Measurements from ENCODE around the gene PANK4. TPM values are rescaled to one million over a fixed set of nuclear protein-coding genes. Genes with fewer than 3 reads are reported as not detected.

PANK4 gene
- polyA plus RNA-seq, 2 of the 4 experiments (the other 2 are of a cell fraction): 8.1 to 13.8 TPM

- no peak overlapping the region for H3K4me2 ChIP-seq
- no peaks in the 10 kb centered on the region for H3K9me3 ChIP-seq
- ATAC-seq (no peak), DNase-seq (ENCODE audit: low read depth in 1 of 2, low spot score in 1 of 2) (no peak), FAIRE-seq (no peak)
- ChIA-PET CTCF (interaction anchor here (1.1 to 1.9 kb wide), 3 partner anchors 15 to 29 kb away, joined by 4 to 7 read pairs (median 6); no protein-coding TSS in a partner anchor), POLR2A (no interaction called here)
- WGBS (ENCODE audit: missing lambda C conversion rate): 94% methylated on average over 12 of the region's 25 CpGs
- no peak overlapping the region for H3K27ac ChIP-seq
- H3K4me3 ChIP-seq: no peak overlapping the region
- TF ChIP-seq RNF2 (IDR thresholded peaks at IDR 0.05; ENCODE audit: borderline replicate concordance, low read depth) (no peak), MAZ (IDR thresholded peaks at IDR 0.05; ENCODE audit: borderline replicate concordance, low read depth, low read length) (no peak), MAFK (IDR thresholded peaks at IDR 0.05; ENCODE audit: partially characterized antibody) (no peak), BCL3 (IDR thresholded peaks at IDR 0.05) (no peak), FOXS1 (CRISPR knock-in tag; IDR thresholded peaks at IDR 0.05) (no peak), MYC (IDR thresholded peaks at IDR 0.05; ENCODE audit: borderline replicate concordance, low read length) (no peak), ZNF302 (CRISPR knock-in tag; IDR thresholded peaks at IDR 0.05) (no peak), REST (IDR thresholded peaks at IDR 0.05) (no peak), RCOR1 (IDR thresholded peaks at IDR 0.05; ENCODE audit: low read depth, low read length) (no peak), EHMT2 (IDR thresholded peaks at IDR 0.05; ENCODE audit: low read depth) (no peak), NFE2L2 (conservative IDR thresholded peaks at IDR 0.05; ENCODE audit: low read length) (no peak), POLR2A (IDR thresholded peaks at IDR 0.05; ENCODE audit: low read length) (no peak)
- peaks cover 14% of the 10 kb centered on the region for H3K4me1 ChIP-seq
Observed at GRCh38 chr1:2519029-2519685, 7.2 kb downstream of the PANK4 start.

GRCh38 chr1:2518528-2518927, 7.9 kb downstream of the PANK4 start:
- no peak for FAIRE-seq
- CTCF ChIA-PET: interaction anchor here (1.9 kb wide), 1 partner anchor 30 kb away, joined by 6 read pairs; no protein-coding TSS in a partner anchor
- POLR2A ChIA-PET: no interaction called here

More at GRCh38 chr1:2518528-2518927, 7.9 kb downstream of the PANK4 start:
- H3K9me3 ChIP-seq: no peaks in the 10 kb centered on the region
- DNase-seq (ENCODE audit: low read depth in 1 of 2, low spot score in 1 of 2) (no peak), ATAC-seq (no peak)
- no peak overlapping the region for H3K4me3 ChIP-seq
- H3K4me2 ChIP-seq: no peak overlapping the region
- no peak for TF ChIP-seq RARB (CRISPR knock-in tag; IDR thresholded peaks at IDR 0.05)
- TF ChIP-seq CHD4 (IDR thresholded peaks at IDR 0.05; ENCODE audit: borderline replicate concordance): no peak
- no peak for TF ChIP-seq ELK1 (IDR thresholded peaks at IDR 0.05; ENCODE audit: low read depth, low read length)
- no peak for TF ChIP-seq SMC3 (IDR thresholded peaks at IDR 0.05)
- TF ChIP-seq SREBF2 (IDR thresholded peaks at IDR 0.05): no peak
- TF ChIP-seq KDM1A (IDR thresholded peaks at IDR 0.05; ENCODE audit: low read depth): no peak
- no peak for TF ChIP-seq EHF (CRISPR knock-in tag; IDR thresholded peaks at IDR 0.05)
- no peak for TF ChIP-seq RFX5 (IDR thresholded peaks at IDR 0.05)
- no peak for TF ChIP-seq ZNF302 (CRISPR knock-in tag; IDR thresholded peaks at IDR 0.05)
- TF ChIP-seq JUN (IDR thresholded peaks at IDR 0.05): no peak
- TF ChIP-seq ZSCAN20 (CRISPR knock-in tag; IDR thresholded peaks at IDR 0.05): no peak
- TF ChIP-seq HMGXB4 (CRISPR knock-in tag; IDR thresholded peaks at IDR 0.05; ENCODE audit: borderline replicate concordance): no peak
- H3K4me1 ChIP-seq: peaks cover 8% of the 10 kb centered on the region
- 93% methylated on average over 12 of the region's 26 CpGs for WGBS (ENCODE audit: missing lambda C conversion rate)
- H3K27ac ChIP-seq: no peak overlapping the region

Measured in A549 (cell line).